ENCODE results near the gene LRP1B.

Gene LRP1B

DNA sequence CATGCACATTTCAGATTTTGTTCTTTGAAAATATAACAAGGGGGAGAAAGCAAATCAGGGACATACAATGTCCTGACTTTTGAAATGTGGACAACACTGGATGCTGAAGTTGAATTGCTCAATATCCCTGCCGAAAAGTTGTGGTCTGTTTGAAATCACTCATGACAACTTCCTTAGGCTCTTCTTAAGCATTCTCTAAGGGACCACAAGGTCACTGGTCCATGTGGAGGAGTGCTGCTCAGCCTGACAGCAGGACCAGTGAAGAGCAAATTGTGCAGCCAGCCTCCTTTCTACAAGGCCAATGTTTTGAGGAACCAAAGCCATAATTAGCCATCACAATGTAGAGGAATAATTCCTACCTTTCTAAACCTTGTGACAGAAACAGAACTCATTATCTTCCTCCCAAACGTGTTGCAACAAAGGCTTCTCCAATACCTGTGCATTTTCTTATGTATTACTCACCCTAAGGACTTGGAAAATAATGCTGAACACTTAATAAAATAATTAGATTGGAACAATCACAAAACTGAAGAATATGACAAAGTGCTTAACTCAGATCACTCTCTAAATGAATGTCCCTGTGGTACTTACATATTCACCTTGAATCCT, 1873.0 kb downstream of the LRP1B start:
- no peak for DNase-seq

DNA sequence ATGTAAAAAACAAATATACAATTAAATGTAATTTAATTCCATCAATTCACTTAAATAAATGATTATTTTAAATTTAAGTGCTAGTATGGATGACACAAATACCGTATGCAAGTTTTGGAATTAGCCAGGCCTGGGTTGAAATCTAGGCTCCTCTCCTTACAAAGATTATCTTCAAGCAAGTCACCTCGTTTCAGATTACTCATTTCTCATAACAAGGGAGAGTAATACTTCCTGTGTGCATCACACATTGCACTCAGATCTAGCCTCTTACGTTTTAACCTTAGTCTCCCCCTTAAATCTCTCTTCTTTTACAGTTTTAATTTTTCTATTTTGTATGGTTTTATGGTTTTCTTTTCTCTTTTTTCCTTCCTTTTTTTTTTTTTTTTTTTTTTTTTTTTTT, 1874.7 kb downstream of the LRP1B start:
- no peak for DNase-seq

DNA sequence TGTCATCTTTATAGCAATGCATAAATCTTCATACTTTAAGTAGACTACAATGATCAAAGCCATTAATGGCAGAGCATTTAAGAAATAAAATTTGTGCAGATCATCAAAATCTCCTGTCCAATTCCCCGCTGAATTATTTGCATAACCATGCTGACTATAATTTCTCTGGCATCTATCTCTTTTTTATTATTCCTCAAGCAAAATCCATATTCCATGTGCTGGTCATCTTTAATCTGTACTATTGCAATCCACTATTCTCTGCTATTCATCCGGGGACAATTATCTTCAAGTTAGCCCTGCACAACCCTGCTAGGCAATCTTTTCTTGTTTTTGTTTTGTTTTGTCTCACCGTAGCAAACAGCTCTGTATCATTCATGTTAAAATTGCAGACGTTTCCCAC, 1881.0 kb downstream of the LRP1B start:
- no peak for DNase-seq

DNA sequence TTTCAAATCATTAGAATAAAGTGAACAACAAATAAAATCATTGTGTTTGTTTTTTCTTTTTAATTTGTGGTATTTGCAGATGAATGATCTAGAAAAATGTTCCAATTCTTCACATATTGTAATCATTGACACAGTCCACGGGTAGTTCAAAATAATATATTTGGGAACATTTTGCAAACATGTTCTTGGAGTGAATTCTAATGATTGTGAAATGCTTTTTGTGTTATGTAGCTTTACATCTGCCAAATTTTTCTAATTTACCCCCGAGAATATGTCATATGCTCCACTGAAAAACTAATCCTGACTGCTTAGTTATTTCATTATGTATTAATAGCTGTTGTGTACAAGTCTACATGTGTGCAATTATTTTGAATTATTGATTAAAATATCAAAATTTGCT, 1882.2 kb downstream of the LRP1B start:
- DNase-seq = no peak

DNA sequence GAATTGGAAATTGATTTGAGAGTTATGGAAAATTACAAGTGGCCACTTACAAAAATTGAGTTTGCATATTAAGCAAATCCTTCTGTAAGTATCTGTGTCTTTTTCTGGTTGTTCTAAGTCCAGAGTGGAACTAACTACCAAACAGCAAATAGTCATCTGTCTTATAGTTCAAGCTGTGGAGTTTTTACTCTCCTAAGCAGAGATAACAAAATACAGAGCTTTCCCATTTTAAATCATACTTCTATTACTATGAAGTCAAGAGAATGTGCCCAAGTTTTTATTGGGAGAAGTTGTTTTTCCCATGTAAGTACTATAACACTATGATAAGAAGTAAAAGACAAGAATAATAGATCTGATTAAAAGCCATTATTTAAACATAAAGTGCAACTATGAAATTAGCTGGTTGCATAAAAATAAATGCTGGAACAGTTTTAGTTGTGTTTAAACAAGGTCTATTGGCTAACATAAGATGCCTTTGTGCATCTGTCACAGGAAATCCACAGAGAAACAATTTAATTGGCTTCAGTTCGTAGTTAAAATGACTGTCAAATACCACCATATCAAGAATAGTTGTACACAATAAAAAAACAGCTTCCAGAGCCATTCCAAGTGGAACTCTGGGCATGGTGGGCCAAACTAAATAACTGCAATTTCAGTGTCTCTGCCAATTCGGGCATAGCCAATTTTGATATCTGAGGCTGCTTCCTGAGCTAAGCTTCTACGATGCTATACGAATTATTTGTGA, 1883.2 kb downstream of the LRP1B start:
- DNase-seq = no peak

DNA sequence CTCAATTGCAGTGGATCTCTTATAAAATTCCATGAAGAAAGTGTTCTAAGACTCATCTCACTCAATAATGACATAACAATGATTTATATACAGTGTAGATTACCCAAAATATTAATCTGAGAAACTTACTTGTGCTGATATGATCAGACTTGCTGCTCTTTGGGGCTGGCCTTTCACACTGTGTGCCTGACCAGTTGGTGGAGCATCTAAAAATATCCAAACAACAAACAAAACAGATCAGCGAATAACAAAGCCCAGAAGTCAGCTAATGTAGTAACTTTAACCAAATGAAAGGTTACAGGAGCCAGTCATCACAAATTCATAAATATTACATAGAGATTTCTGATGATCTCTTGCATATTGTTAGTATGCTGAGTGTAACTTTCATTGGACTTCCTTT, 1883.9 kb downstream of the LRP1B start:
- DNase-seq = no peak

DNA sequence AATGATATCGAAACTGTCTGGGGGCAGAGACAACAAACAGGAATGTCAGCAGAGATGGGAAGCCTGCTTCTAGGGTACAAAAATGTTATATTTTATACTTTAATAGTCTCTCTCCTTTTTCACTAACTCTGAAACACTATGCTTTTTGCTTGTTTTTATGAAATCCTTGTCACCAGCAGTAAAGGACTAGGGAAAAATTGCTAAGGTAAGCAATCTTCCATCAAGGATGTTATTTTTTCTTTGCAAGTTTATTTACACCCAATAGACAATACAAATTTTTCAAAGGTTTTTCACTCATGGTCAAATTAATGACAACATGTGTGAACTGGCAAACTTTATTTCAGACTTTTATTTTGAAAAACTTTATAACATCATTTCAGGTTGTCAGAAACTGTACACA, 1884.8 kb downstream of the LRP1B start:
- DNase-seq = no peak

DNA sequence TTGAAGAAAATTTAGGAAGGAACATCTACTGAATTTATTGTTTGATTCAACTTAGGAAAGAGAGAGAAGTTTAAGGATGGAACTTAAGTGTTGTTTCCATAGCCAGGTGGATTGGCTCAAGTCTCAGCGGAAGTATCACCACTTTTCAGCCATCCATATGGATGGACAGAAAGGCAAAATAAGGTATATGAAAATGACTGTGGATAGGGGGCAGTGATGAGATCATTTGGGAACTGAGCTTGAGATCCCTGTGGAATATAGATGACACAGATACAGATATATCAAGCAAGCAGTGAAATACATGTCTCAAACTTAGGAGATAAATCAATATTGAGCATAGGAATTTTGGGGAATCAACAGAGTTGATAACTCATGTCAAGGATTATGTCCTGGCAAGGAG, 1887.9 kb downstream of the LRP1B start:
- DNase-seq = no peak

DNA sequence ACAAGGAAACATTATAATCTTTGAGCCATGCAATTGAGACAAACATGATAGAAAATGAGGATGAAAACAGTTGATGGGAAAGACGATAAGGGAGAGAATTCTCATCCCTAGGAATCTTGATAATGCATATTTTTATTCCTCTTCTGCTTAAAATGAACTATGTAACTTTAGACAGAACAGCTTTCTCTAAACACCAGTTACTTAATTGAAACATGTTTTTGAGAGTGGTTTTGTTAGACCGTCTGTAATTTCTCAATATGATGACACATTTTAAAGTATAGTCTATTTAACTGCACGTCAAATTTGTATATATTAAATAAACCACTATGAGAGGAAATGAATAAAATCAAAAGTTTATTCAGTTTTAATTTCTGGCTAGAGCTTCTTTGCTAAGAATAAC, 1896.7 kb downstream of the LRP1B start:
- no peak for DNase-seq

DNA sequence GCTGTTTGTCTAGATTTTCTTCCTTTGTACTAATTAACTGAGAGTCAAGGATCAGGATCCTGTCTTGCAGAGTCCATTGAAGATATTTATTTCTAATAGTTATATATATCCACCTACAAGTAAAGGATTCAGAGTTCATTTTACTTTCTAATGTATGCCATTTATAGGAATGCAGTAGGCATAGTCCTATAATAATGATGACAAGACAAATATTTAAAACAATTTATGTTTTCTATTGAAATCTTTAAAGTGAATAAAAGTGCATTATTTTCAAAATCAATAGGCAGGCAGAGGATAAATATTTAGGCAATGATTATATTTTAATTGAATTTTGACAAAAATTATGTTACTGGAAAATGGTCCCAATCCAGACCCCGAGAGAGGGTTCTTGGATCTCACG, 1919.9 kb downstream of the LRP1B start:
- DNase-seq = no peak

DNA sequence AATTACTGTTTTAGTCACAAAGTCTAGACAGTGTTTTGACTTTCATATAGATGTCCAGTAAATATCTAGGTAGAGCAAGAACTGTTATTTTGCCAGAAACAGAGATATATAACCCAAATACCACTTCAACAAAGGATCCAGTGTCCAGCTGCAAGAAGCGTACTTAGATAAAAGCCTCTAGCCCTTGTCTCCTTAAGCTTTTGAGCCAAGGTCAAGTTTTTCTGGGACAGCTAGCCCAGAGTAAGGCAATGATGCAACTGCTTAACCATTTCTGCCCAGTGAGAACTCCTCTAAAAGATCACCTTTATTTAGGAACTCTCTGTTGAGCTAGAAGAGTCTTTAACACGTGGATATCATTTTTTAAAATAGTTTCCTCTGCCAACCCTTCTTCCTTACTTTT, 1925.7 kb downstream of the LRP1B start:
- no peak for DNase-seq

DNA sequence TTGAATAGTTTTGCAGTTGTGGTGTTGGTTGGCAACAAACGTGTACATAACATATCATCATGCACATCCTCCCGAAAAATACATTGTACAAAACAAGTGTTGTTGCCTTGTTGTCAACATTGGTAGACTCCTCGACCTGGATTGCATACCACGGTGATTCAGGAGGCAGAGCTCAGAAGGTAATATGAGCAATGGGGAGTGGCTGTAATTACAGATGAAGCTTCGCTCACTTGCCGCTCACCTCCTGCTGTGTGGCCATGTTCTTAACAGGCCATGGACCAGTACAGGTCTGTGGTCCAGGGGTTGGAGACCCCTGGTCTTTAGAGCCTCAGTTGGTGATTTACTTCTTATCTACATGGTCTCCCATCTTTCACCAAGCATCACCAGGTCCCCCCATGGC, 1927.5 kb downstream of the LRP1B start:
- DNase-seq = no peak

DNA sequence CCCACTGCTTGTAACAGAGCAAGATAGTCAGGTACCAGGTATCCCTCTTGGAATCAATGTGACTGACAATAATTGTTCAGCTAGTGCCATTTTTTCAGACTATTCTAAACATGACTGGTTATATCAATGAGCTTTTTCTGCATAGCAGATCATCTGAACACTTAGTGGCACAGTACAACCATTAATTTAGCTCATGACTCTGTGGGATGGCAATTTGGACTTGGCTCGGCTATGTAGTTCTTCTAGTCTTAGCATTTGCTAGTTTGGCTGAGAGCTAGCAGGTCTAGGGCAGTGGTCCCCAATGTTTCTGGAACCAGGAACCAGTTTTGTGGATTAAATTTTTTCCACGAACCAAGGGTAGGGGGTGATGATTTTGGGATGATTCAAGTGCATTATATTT, 1929.2 kb downstream of the LRP1B start:
- DNase-seq = no peak

DNA sequence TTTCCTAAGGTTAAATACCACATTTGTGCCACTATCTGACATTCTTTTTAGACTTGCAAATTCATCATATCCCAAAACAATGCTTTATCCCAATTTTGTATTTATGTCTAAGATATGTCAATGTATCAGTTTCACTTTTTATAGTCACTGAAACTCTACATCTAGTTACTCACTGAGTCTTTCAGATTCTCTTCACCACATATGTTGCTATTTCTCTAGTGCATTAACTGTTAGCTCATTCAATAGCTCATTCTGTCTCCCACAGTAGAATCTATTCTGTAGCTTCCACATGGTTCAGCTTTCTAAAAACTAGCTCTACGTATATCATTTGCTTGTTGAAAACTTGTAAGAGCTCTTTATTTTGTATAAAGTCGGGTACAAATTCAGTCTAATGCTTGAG, 1930.1 kb downstream of the LRP1B start:
- DNase-seq = no peak

DNA sequence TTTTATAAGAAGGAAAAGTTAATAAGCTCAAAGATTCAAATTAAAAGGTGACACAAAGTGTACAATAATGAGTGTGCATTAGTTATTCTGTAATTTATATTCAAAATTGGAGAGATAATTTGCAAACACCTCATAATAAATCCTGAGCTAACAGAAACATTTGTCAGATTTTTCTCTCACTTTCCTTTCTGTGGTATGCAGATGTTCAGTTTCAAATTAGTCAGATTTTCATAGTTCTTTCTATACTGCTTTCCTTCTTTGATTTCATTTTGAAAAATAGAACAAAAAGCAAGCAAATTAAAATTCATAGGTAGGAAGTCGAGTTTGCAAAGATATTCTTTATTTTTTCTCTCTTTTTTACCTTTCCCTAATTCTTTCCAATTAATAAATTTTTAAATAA, 1930.5 kb downstream of the LRP1B start:
- DNase-seq = no peak

DNA sequence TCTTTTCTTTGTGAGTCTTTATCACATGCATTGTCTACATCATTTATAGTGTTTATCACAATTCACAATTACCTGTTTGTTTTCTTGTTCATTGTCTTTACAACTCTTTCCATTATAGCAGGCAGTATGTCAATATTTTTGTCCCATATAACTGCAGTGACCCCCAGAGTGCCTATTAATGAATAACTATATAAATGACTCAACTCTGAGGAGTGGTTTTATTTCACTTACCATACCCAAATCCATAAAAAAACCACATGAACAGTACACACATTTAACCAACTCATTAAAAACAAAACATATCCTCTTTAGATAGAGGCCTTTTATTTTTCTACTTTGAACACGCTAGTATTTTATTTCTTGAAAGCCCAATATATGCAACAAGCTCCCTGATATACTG, 1931.5 kb downstream of the LRP1B start:
- no peak for DNase-seq

DNA sequence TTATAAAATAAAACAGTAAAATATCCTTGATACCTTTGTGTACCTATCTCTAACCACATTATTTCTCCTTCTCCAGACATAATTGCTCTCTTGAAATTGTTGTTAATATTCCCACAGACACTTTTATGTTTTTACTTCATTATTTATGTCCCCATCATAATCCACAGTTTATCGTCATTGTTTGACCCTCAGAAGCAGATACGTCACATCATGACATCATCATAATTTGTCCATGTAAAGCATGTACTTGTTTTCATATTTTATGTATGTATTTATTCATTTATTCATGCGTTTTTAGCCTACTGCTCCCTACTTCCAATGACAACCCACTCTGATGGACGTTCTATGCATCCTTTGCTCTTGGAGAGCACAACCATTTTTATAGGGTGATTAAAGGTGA, 1943.7 kb downstream of the LRP1B start:
- no peak for DNase-seq

DNA sequence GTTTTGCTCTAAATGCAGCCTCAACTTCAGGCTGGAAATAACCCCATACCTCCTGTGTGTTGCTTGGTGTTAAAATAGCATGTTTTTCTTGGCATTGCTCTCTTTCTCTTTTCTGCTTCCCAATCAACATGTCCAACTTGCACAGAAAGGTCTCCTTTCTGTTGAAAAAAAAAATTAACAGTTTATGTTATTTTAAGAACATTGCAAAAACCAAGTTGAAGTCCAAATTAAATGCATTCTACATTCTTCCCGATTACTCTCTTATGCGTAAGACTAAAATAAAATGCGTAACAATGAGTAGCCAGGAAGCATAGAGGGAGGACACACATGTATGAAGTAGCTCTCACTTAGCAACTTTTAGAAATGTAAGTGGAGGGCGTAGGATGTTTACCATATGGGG, 1944.5 kb downstream of the LRP1B start:
- DNase-seq = no peak

DNA sequence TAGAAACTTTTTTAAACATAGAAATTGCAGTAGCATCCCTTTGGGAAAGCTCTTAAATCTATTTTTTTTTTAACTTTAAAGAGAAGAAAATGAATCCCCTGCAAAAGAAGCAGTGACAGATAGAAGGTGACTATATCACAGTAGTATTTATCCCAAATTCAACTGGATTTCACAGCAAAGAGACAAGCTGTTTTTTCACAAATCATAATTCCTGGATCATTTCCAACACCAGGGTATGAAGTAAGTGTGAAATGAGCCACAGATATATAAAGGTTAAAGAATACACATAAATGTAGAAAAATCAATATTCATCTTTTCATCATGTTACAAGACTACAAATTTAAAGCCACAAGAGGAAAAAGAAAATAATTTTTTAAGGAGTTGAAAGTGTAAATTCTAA, 1945.7 kb downstream of the LRP1B start:
- DNase-seq = no peak

DNA sequence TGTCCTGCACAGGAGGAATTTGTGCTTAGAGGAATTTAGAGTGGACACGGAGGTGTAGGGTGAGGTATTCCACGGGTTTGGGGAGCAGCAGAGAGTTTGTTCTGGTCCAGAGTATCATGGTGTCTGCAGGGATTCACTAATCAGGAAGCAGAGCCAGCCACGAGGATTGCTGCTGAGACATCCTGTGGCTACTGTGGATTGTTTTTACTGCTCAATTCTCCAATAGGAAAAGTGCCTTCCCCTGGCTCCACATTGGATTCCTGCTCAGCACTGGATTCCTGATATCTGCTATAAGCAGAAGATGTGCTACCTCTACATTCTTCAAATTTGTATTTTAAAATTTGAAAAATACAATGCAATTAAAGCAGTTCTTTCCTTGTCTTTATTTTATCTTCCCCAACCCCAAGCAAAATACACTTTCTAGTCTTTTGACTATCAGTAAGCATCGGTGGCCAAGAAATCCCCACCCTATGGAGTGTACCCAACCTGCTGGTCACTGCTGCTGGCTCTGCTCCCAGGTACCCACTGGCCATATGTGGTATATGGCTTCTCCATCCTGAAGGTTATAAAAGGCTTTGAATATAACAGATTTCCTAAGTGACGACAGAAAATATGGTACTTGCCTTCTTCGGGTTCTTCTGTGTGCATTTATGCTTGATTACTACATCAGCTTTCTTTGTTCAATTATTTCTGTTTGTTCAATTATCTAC, 1947.6 kb downstream of the LRP1B start:
- no peak for DNase-seq

All from NCI-H146 (cell line).